WERI-Rb-1 (cell line): ENCODE data around the gene TMEM117.

Experiments
- DNase-seq: peaks from one replicate; pipeline ENCODE4 v3.0.0-alpha.2; 2020
- H3K27ac ChIP-seq: fragments of 250-450 bp; sonication (Bioruptor Pico); 2 replicates; pipeline ENCODE4 v1.5.1; 2020; ENCODE audit warnings: mild to moderate bottlenecking, moderate library complexity
- H3K27me3 ChIP-seq: fragments of 250-450 bp; sonication (Bioruptor Pico); 2 replicates; pipeline ENCODE4 v1.5.1; 2021; ENCODE audit warnings: mild to moderate bottlenecking, low read depth, moderate library complexity; ENCODE audit not compliant: insufficient read depth, severe bottlenecking
- H3K36me3 ChIP-seq: fragments of 250-450 bp; sonication (Bioruptor Pico); 2 replicates; pipeline ENCODE4 v1.5.1; 2020; ENCODE audit warnings: mild to moderate bottlenecking, moderate library complexity
- H3K4me3 ChIP-seq: 2 replicates; pipeline ENCODE4 v1.5.1; 2011; ENCODE audit warnings: low read depth, mild to moderate bottlenecking, control low read depth, low read length
- H3K9me3 ChIP-seq: fragments of 250-450 bp; sonication (Bioruptor Pico); 2 replicates; pipeline ENCODE4 v1.5.1; 2021; ENCODE audit warnings: mild to moderate bottlenecking, moderate library complexity; ENCODE audit not compliant: severe bottlenecking
- TF ChIP-seq, protein P1 (sequence below): IDR thresholded peaks from 2 replicates; pipeline ENCODE4 v1.5.1; 2011; ENCODE audit warnings: low read depth, mild to moderate bottlenecking, control low read depth, inconsistent platforms, low read length

Gene TMEM117

DNA sequence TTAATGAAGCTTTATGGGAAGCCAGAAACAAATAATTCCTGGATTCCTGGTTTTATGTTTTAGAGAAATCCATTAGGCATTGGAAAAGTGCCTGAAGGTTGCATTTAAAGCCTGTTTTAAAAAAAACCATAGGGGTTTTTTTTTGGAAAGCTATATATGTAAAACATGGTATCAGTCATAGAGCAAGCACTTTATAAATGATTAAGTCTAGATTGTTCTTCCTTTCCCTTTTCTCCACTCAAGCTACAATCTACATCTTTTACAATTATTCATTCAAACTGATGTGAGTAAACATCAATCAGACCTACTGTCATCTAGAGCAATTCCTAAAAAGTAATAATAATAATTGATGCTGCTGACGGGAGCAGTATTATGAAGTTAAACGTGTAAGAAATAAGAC lies 500.7 kb downstream of the TMEM117 start:
- no peak for DNase-seq
- Histone ChIP-seq H3K9me3 (no peaks in the 10 kb centered on the region), H3K27me3 (no peaks in the 10 kb centered on the region), H3K27ac (no peak overlapping the region), H3K4me3 (no peak overlapping the region), H3K36me3 (no peaks in the 10 kb centered on the region)
- TF ChIP-seq, protein P1, sequence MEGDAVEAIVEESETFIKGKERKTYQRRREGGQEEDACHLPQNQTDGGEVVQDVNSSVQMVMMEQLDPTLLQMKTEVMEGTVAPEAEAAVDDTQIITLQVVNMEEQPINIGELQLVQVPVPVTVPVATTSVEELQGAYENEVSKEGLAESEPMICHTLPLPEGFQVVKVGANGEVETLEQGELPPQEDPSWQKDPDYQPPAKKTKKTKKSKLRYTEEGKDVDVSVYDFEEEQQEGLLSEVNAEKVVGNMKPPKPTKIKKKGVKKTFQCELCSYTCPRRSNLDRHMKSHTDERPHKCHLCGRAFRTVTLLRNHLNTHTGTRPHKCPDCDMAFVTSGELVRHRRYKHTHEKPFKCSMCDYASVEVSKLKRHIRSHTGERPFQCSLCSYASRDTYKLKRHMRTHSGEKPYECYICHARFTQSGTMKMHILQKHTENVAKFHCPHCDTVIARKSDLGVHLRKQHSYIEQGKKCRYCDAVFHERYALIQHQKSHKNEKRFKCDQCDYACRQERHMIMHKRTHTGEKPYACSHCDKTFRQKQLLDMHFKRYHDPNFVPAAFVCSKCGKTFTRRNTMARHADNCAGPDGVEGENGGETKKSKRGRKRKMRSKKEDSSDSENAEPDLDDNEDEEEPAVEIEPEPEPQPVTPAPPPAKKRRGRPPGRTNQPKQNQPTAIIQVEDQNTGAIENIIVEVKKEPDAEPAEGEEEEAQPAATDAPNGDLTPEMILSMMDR = no peak

DNA sequence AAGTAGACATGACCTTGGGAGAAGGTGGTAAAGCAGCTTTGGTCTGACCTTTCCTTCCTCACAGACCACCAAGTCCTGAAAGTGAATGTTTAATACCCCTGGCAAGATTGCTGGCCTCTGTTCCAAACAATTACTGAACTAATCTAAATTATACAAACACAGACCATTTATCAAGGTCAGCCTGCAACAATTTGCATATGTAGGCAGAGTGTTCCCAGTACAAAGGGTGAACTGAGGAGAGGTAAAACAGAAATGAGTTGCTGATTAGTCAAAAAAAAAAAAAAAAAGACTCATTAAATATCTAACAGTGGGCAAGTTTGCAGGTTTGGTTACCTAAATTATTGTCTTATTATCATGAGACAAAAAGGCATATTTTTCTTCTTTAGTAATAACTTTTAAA lies 506.5 kb downstream of the TMEM117 start:
- Histone ChIP-seq H3K27ac (no peak overlapping the region), H3K27me3 (no peaks in the 10 kb centered on the region), H3K9me3 (no peaks in the 10 kb centered on the region), H3K36me3 (no peaks in the 10 kb centered on the region), H3K4me3 (no peak overlapping the region)
- TF ChIP-seq, protein P1 = no peak
- DNase-seq = no peak

DNA sequence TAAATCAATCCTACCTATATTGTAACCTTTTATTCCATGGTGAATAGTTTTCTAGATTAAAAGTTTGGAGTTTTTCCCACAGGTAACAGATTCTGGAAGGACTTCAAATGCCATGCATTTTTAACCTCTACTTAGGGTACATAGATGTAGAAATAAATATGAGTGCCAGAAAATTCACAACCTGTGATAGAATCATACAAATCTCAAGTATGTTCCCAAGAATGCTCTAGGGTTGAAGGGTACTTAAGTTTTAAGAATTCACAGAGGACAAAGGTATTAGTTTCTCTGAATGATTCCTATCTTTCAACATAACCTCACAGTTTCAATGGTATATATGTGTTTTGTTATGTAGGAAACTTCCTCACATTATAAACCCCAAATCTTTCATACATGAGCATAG lies 511.3 kb downstream of the TMEM117 start:
- Histone ChIP-seq H3K36me3 (no peaks in the 10 kb centered on the region), H3K27me3 (no peaks in the 10 kb centered on the region), H3K9me3 (no peaks in the 10 kb centered on the region), H3K27ac (no peak overlapping the region), H3K4me3 (no peak overlapping the region)
- no peak for DNase-seq
- TF ChIP-seq, protein P1 = no peak

DNA sequence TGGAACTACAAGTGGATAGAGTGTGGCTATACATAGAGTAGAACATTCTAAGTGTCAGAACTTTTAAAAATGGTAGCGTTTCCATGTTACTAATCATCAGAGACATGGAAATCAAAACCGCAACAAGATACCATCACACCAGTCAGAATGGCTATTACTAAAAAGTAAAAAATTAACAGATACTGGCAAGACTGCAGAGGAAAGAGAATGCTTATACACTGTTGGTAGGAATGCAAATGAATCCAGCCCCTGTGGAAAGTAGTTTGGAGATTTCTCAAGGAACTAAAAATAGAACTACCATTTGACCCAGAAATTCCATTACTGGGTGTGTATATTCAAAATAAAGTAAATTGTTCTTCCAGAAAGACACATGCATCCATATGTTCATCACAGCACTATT lies 521.6 kb downstream of the TMEM117 start:
- Histone ChIP-seq H3K36me3 (no peaks in the 10 kb centered on the region), H3K27me3 (no peaks in the 10 kb centered on the region), H3K9me3 (no peaks in the 10 kb centered on the region), H3K4me3 (no peak overlapping the region), H3K27ac (no peak overlapping the region)
- TF ChIP-seq, protein P1 = no peak
- DNase-seq = no peak

DNA sequence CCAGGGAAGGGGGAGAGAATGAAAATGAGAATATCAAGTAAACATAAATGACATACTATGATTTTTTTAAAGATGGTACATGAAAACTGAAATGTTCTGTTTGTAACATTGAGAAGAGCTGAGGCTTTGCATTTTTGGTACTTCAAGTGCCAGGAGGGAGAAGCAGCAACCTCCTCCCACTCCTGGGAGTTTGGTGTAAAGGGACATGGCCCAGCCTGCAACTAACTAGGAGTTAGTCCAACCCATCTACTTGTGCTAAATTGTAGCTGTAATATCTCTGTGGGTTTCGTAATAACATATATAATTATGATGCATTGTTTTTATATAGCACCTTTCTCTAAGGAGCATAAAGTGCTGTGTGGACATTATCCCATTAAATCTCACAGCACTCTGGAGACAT lies 522.8 kb downstream of the TMEM117 start:
- Histone ChIP-seq H3K4me3 (no peak overlapping the region), H3K9me3 (no peaks in the 10 kb centered on the region), H3K27me3 (no peaks in the 10 kb centered on the region), H3K27ac (no peak overlapping the region), H3K36me3 (no peaks in the 10 kb centered on the region)
- TF ChIP-seq, protein P1 = no peak
- no peak for DNase-seq

DNA sequence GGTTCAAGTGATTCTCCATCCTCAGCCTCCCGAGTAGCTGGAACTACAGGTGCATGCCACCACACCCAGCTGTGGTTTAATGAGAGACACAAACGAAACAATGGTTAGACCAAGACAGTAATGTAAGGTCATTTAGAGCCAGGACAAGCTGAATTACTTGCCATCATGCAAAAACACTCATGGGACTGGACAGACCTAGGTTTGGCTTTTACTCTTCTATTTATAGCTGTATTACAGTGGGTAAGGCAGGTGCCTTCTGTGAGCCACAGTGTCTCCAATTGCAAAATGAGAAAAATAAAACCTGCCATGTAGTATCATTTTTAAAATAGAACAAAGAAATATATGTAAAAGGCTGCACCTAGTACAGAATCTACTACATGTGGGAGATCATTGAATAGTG lies 527.1 kb downstream of the TMEM117 start:
- no peaks in the 10 kb centered on the region for H3K9me3 ChIP-seq
- H3K27me3 ChIP-seq = no peaks in the 10 kb centered on the region
- DNase-seq = no peak
- no peak overlapping the region for H3K4me3 ChIP-seq
- H3K27ac ChIP-seq = no peak overlapping the region
- no peaks in the 10 kb centered on the region for H3K36me3 ChIP-seq
- TF ChIP-seq, protein P1 = no peak
